NCI-H510A (cell line): ENCODE data around the gene OR2T2.
"Not testable (repeated sequence)": the region's sequence is repeated elsewhere in the genome, so short reads cannot be mapped to it uniquely, and the experiment has no call there.

Source experiments
- DNase-seq: peaks from one replicate; lab custom pipeline; 2025; lab: John Stamatoyannopoulos, UW

Gene OR2T2, protein sequence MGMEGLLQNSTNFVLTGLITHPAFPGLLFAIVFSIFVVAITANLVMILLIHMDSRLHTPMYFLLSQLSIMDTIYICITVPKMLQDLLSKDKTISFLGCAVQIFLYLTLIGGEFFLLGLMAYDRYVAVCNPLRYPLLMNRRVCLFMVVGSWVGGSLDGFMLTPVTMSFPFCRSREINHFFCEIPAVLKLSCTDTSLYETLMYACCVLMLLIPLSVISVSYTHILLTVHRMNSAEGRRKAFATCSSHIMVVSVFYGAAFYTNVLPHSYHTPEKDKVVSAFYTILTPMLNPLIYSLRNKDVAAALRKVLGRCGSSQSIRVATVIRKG

DNA sequence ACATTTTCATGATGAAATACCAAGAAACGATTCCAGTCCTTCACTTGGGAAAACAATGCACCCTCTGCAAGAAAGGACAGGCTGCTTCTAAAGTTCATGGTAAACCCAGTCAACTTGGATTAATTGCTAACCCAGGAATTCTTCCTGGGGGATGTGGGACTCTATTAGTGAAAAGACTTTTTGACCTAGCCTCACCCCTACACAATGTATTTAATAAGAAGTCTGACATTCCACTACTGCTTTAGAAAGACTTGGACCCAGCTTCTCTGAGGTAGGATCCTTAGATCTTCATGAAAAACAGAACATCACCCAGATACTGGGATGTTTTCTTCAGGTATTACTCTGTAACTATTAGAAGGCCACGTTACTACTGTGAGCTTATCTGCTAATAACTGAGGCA is at the start of gene OR2T2:
Gene OR2T2, plus strand, starts transcription at position 239 of the 400 bp plus-strand sequence. CDS start 7,161 bp downstream, outside the sequence.
- not testable (repeated sequence) for DNase-seq

GRCh38 chr1:248402748-248403147 is 42.7 kb upstream of the OR2T2 start, which contains the start of gene OR2T1:
OR2T1 (plus strand) TSS chr1:248403048; CDS start chr1:248406148, 3,100 bp downstream.
- DNase-seq, result no peak

- DNase-seq, result no peak
Observed at GRCh38 chr1:248404024-248404423, 41.4 kb upstream of the OR2T2 start.

DNA sequence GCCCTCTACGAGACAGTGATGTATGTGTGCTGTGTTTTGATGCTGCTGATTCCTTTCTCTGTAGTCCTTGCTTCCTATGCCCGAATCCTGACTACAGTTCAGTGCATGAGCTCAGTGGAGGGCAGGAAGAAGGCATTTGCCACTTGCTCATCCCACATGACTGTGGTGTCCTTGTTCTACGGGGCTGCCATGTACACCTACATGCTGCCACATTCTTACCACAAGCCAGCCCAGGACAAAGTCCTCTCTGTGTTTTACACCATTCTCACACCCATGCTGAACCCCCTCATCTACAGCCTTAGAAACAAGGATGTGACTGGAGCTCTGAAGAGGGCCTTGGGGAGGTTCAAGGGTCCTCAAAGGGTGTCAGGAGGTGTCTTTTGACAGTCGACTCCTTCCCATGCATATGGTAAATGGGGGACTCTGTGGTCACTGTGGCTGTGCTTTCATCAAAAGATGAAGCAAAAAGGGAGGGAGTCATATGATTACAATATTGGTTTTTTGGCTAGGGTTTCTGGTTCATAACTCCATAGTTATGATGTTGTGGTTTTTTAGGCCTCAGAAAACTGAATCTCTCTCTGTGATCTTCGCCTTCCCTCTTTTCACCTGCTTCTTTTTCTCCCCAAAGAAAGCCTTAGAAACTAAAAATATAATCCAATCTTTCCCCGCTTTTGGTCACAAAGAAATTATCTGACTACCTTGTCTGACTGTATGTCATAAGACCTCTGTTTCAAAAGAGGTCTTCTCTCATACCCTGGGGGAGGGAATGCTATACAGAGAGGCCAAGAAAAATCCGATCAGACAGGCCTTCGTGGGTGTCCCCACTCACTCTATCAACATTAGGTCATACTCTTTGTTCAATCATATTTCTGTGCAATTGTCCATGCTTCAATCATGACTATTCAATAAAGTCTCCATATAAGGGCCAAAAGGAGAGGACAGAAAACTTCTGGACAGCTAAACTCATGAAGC is 38.4 kb upstream of the OR2T2 start:
- DNase-seq, result no peak

DNA sequence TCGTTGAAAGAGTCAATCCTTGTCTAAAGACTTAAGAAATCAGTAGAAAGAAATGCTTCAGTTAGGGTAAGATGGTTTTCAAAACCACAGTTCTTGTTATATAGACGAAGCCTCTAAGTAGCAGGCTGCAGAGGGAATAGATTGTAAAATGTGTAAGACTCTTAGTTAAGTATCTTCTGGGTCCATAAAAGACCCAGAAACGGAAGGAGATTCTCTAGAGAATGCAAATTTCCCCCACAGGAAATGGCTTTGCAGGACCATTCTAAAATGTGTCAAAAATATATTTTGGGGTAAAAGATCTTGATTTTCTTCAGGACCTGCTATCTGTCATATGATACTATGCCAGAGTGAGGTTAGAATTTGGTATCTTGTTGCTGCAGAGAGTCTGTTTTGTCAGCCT is 29.2 kb upstream of the OR2T2 start:
- no peak for DNase-seq

DNA sequence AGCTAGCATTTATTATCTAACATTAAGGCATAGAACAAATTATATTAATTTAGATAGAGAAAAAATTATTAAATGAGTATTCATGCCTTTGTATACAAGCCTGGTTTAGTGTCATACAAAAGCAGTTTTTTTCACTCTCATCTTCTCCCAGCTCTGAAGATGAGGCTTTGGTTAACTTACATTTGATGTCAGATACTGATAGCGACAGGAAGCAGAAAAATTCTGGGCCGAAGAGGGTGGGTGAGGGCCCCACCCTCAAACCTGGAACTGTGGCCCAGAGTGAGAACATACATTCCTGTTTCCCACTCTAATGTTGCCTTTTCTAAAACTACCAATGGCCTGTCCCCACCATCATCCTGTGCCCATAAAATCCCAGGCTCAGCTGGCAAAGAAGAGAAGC is 27.6 kb upstream of the OR2T2 start:
- no peak for DNase-seq

- DNase-seq, result no peak
Observed at GRCh38 chr1:248421384-248421783, 24.1 kb upstream of the OR2T2 start.

GRCh38 chr1:248427526-248428191 is 17.8 kb upstream of the OR2T2 start:
- DNase-seq, result not testable (repeated sequence)

GRCh38 chr1:248428192-248428533 is 17.3 kb upstream of the OR2T2 start:
- DNase-seq, result not testable (repeated sequence)

GRCh38 chr1:248431683-248432082 is 13.8 kb upstream of the OR2T2 start:
- DNase-seq, result not testable (repeated sequence)

GRCh38 chr1:248432201-248432600 is 13.2 kb upstream of the OR2T2 start:
- not testable (repeated sequence) for DNase-seq

GRCh38 chr1:248433811-248434415 is 11.5 kb upstream of the OR2T2 start:
- DNase-seq, result not testable (repeated sequence)

- not testable (repeated sequence) for DNase-seq
Observed at GRCh38 chr1:248434913-248435312, 10.5 kb upstream of the OR2T2 start.

DNA sequence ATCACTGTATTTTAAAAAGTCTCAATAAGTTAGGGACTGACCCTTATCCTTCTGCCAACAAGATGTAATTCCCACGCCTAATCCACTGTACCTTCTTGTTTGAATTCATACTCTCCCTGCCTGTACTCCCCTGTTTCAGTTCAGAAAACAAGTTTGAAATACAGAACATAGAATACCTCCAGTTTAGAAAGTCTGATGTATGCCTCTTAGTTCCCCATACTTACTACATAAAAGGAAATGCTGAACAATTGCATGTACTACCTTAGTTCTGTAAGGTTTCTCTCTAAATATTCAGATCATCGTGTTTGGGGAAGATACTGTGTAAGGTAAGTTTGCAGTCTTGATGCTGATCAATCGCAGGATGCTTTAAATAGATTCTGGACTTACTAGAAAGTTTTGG is 9.1 kb upstream of the OR2T2 start:
- DNase-seq, result not testable (repeated sequence)

GRCh38 chr1:248438668-248439067 is 6.8 kb upstream of the OR2T2 start:
- DNase-seq, result not testable (repeated sequence)

DNA sequence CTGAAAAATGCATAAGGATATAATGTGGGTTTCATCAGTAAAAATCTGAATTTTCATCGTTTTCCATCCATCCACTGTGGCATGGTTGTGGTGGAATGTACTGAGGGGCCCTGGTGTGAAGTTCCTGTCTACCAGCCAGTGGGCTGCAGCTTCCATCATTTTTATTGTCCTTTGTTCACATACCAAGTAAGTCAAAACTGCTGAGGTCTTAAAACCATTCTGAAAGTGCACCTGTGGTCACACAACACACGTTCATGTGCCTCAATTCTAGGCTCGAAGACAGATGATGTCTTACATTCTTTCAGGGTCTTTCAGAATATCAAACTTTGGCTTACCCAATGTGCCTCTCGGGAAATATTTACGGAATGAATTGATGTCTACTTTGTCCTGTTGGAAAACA is 6.2 kb upstream of the OR2T2 start:
- not testable (repeated sequence) for DNase-seq

GRCh38 chr1:248442500-248443277 is 2.7 kb upstream of the OR2T2 start:
- not testable (repeated sequence) for DNase-seq

GRCh38 chr1:248444603-248445002 is 834 bp upstream of the OR2T2 start:
- not testable (repeated sequence) for DNase-seq

GRCh38 chr1:248448409-248449074 is 3.1 kb downstream of the OR2T2 start:
- DNase-seq, result not testable (repeated sequence)

GRCh38 chr1:248449821-248450465 is 4.5 kb downstream of the OR2T2 start:
- not testable (repeated sequence) for DNase-seq
